ENCODE measurements around the gene PTPRG.
A peak's percentile ranks its signal among the peaks of the same experiment; 100 is the strongest.

Gene PTPRG

GRCh38 chr3:62316525-62316924 lies 755.2 kb downstream of the PTPRG start:
- no peak overlapping the region for H3K4me3 ChIP-seq (replicated peaks; ENCODE audit: low read depth, low read length)
- no peak for DNase-seq (ENCODE audit: extremely low read depth, low read depth)
- TF ChIP-seq CTCF (IDR thresholded peaks at IDR 0.05; ENCODE audit: low read depth, low read length, missing control alignments) = no peak

GRCh38 chr3:62318365-62318751 lies 757.0 kb downstream of the PTPRG start:
- TF ChIP-seq CTCF (IDR thresholded peaks at IDR 0.05; ENCODE audit: low read depth, low read length, missing control alignments) = no peak
- no peak for DNase-seq (ENCODE audit: extremely low read depth, low read depth)
- H3K4me3 ChIP-seq (replicated peaks; ENCODE audit: low read depth, low read length) = peak overlapping the region; percentile 54

- no peak for TF ChIP-seq CTCF (IDR thresholded peaks at IDR 0.05; ENCODE audit: low read depth, low read length, missing control alignments)
- H3K4me3 ChIP-seq (replicated peaks; ENCODE audit: low read depth, low read length) = peak overlapping the region; percentile 54
- peak; percentile 48 for DNase-seq (ENCODE audit: extremely low read depth, low read depth)
Observed at GRCh38 chr3:62318752-62319569, 757.6 kb downstream of the PTPRG start.

- H3K4me3 ChIP-seq (replicated peaks; ENCODE audit: low read depth, low read length) = peak overlapping the region; percentile 54
- DNase-seq (ENCODE audit: extremely low read depth, low read depth) = no peak
- no peak for TF ChIP-seq CTCF (IDR thresholded peaks at IDR 0.05; ENCODE audit: low read depth, low read length, missing control alignments)
Observed at GRCh38 chr3:62319570-62320243, 758.3 kb downstream of the PTPRG start.

GRCh38 chr3:62323241-62323640 lies 761.9 kb downstream of the PTPRG start:
- TF ChIP-seq CTCF (IDR thresholded peaks at IDR 0.05; ENCODE audit: low read depth, low read length, missing control alignments) = no peak
- no peak for DNase-seq (ENCODE audit: extremely low read depth, low read depth)
- H3K4me3 ChIP-seq (replicated peaks; ENCODE audit: low read depth, low read length) = no peak overlapping the region

- no peak overlapping the region for H3K4me3 ChIP-seq (replicated peaks; ENCODE audit: low read depth, low read length)
- no peak for DNase-seq (ENCODE audit: extremely low read depth, low read depth)
- TF ChIP-seq CTCF (IDR thresholded peaks at IDR 0.05; ENCODE audit: low read depth, low read length, missing control alignments) = no peak
Observed at GRCh38 chr3:62325896-62326295, 764.5 kb downstream of the PTPRG start.
